Stimulated activated CD4-positive, alpha-beta T cell treated with anti-CD3 and anti-CD28 coated beads, Interleukin-4, amount 100 ng/mL, for 48 hours (primary cell): ENCODE measurements around the gene GCHFR.

Source experiments
- DNase-seq, 2 donors: peaks; one replicate each; pipeline ENCODE4 v3.0.0-alpha.2; 2020; ENCODE audit warnings: low read depth in 2 of 2

The GCHFR gene

GRCh38 chr15:40754883-40755811 is 8.7 kb upstream of the GCHFR start, which contains the start of gene RMDN3:
Gene RMDN3, minus strand, starts transcription at chr15:40755254. Its CDS starts 471 bp downstream, at chr15:40754783.
- peak; percentile 91 to 94 for DNase-seq

GRCh38 chr15:40755812-40756208 is 8.1 kb upstream of the GCHFR start:
- DNase-seq: no peak

DNA sequence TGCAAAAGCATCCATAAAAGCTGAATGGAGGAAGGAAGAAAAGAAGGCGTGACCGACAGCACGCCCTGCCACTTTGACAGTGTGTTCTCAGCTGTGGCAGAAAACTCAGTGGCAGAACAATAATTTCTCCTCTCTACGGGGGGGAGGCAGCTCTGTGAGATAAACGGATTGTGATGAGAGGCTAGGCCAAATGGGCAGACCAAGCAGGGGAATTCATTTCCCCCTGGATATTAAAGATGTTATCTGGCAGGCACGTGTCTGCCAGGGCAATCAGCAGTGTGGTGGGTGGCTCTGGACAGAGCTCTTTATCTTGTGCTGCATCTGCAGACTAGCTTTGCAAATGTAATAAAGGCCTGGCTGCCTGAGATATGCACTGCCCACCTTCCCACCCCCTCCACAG is 6.9 kb upstream of the GCHFR start:
- DNase-seq: no peak

DNA sequence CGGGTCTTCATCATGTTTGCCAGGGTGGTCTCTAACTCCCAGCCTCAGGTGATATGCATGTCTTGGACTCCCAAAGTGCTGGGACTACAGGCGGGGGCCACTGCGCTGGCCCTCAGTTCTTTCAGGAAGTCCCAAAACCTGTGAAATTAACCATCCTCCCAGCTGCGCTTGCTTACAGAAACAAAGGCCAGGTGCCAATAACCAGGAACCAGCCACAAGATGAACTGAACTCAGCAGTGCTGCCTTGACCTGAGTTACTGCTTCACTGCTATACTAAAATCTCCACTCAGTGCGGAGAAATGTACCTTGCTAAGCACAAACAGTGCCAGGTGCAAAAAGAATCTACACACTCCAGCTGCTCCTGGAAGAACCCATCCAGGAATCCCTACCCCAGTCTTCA is 3.9 kb upstream of the GCHFR start:
- DNase-seq: no peak

DNA sequence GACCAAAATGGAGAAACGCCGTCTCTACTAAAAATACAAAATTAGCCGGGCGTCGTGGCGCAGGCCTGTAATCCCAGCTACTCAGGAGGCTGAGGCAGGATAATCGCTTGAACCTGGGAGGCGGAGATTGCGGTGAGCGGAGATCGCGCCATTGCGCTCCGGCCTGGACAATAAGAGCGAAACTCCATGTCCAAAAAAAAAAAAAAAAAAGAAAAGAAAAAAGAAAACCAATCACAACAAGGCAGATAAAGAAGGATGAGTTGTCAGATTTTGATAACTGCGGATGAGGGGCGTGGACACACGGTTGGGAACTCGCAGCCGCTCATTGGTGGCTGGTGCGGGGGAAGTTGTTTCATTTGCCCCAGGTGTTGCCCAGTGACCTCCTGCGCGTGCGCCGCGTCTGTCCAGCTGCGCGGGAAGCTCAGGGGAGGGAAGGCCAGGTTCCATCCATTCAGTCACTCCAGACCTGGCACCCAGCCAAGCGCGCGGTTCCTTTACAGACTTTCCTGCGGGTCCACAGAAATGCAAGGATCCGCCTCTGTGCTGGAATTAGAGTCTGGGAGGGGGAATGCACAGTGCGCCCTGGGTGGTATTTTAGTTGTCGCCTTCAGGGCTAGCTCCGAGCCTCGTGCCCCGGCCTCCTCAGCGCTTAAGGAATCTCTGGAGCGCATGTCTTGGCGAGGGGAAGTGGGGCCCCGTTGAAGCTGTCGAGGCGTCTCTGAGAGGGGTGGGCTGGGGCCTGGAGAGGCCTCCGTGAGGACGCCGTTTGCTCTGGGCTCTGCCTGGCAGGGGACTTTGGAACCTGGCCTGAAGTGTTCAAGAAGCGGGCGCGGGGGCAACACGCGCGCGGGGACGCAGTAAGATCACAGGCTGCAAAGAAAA is 708 bp upstream of the GCHFR start:
- DNase-seq: peak; percentile 32 to 40

- DNase-seq: no peak
Observed at GRCh38 chr15:40764629-40765103, 798 bp downstream of the GCHFR start.

- DNase-seq: no peak
Observed at GRCh38 chr15:40766194-40766815, 2.4 kb downstream of the GCHFR start.

GRCh38 chr15:40766906-40767837 is 3.3 kb downstream of the GCHFR start:
- DNase-seq: no peak

DNA sequence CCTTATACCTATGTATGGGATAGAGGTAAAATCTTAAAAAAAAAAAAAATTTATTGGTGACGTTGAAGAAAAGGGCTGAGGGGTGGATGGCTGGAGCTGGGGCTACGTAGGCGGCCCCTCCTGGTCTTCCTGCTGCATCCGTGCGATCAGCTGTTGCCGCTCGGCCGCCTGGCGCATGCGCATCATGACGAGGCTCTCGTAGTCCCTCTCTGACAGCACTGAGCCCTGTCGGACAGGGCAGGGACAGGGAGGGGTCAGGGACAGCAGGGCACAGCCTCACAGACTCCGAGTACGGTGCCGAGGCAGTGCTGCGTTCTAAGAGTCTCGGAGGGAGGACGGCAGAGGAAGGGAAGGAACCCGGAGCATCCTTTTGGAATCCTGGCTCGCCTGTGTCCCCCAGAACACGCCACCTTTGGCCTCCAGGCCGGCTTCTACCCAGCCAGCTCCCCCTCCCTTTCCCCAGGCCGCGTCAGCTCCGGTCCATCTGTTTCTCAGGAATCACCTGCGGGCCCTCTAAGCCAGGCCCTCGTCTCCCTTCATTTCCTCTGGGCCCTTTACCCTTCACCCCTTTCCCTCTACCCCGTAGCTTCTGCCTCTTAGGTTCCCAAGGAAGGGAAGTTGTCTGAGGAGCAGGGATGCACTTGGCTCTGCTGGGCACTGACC is 4.1 kb downstream of the GCHFR start:
- DNase-seq: no peak

DNA sequence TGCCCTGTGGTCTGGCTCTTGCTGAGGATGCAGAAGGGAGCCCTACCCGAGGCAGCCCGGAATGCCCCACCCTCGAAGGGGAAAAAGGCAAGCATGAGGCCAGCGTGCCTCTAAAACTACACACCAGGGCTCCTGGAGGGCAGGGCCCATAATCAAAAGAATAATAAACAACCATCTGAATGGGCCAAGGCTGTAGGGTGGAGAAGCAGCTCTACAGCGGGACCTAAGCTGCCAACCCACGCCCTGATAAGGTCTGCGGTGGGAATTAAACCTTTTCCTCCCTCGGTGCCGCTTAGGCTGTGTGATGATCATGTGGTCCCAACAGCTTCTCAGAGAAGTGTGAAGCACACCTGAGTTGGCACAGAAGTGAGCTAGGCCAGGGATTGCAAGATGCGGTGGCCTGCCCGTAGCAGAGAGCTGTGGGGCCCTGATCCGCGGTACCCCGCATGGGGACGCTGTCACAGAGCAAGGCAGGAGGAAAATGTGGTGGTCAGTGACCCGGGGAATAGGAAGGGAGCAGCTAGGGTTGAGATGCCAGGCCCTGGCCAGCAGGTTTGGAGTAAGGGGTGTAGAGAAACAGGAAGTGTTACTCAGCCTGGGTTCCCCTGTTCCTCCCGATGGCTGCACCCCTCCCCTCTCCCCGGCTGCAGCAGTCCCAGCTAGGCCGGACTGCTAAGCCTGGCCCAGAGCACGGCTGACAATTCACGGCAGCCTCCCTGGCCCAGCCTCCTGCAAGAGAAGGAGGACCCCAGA is 4.8 kb downstream of the GCHFR start:
- no peak for DNase-seq

GRCh38 chr15:40769274-40770146 is 5.6 kb downstream of the GCHFR start, which contains the start of gene C15orf62:
Gene C15orf62, plus strand, starts transcription at chr15:40769980. Its CDS starts 516 bp downstream, at chr15:40770496.
- peak in 1 of 2 donors; percentile 31 for DNase-seq

DNA sequence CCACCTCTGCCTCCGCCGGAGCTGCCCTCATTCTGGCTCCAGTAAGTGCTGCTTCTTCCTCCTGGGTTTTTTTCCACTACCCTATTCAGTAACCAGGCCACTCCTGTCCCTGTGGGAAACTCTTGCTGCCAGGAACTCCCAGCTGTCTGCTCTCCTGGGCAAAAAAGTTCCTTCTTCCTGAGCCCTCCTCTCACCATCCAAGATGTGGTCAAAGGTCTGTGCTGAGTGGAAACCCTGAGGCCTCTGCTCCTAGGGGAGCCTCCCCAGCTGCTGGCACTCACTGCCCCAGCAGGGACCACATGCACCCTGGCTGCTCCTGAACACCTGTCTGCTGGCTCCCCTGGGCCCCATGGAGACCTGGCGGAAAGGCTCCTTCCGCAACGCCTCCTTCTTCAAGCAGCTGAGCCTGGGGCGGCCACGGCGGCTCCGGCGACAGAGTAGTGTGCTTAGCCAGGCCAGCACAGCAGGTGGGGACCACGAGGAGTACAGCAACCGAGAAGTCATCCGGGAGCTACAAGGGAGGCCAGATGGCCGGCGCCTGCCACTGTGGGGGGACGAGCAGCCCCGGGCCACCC is 6.4 kb downstream of the GCHFR start:
- no peak for DNase-seq

GRCh38 chr15:40771242-40771641 is 7.4 kb downstream of the GCHFR start:
- DNase-seq: no peak

DNA sequence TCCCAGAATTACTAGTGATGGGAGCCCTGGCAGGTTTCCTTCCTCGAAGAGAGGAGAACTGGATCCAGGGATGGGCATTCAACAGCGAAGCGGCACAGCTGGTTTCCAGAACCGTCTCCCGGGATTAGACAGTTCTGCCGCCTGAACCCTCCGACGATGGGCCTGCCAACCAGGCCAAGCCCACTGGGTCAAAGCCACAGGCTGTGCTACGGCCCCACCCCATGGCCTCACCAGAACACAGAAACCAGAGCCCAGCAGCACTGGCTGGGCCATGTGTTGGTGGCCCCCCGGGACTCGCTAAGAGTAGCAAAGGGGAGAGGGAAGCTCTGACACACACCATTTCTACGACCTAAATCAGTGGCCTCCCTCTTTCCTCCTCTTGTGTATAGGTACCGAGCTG is 8.1 kb downstream of the GCHFR start:
- no peak for DNase-seq

DNA sequence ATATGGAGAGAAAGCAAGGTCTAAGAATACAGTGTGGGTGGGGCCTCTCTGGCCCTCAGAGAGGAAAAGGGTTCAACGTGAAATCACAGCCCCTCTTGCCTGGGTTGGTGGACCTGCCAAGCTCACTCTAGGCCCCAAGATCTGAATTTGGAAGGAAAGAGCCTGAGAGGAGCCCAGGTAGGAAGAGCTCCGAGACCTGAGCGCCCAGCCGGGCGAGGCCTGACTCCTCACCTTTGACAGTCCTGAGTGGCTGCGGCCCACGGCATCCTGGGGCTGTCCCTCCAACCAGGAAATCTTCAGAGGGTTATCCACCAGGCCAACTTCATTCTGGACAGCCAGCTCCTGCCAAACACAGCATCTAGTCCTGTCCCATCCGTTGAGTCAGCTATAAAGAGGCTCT is 9.6 kb downstream of the GCHFR start:
- DNase-seq: no peak

DNA sequence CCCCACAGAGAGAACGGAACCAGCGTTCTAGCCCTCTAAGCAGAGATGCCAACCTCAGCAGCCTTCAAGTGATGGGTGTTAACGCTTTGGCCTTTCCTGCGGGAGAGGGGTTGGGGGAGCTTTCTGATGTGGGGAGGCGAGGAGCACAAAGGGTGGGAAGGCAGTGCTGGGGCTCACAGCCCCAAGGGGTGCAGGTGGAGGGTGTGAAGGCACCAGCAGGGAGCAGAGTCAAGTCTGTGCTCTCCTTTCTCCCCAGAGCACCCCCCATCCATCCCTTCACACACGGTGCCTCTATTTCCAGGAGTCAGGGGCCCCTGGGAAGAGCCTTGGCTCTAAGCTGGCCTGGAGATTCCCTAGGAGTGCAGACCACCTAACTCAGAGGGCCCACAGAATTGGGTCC is 10.0 kb downstream of the GCHFR start:
- no peak for DNase-seq

- no peak for DNase-seq
Observed at GRCh38 chr15:40775007-40775406, 11.1 kb downstream of the GCHFR start.
